Thyroid gland (tissue), 4 donors: ENCODE results near the gene BTBD19. TPM values are rescaled to one million over a fixed set of nuclear protein-coding genes. Genes with fewer than 3 reads are reported as not detected.
A peak's percentile ranks its signal among the peaks of the same experiment; 100 is the strongest.

Source experiments
- small RNA-seq: library from RNA; depleted of rRNA; stranded (forward); fragments of <200 nt; gene quantifications from one replicate; pipeline ENCODE3, GENCODE V24; 2016
- total RNA-seq, 4 donors: library from RNA; depleted of rRNA; stranded (reverse); fragments of >200 nt; gene quantifications; one replicate each; pipeline ENCODE4 v1.2.3, GENCODE V29; 2016

The BTBD19 gene
- total RNA-seq, 4 donors from 2014 or later, result 7.3 to 14.9 (median 9.2) TPM

Small RNAs within 50 kb of the gene (small RNA-seq; reads per million reads assigned to genes)
- gene AL136380.1 (not detected), gene SNORD38A (349 reads per million, percentile 98 among the genes with 10 or more reads in this experiment), gene SNORD38B (not detected), gene SNORD46 (2,563 reads per million, percentile 99 among the genes with 10 or more reads in this experiment), gene SNORD55 (not detected)

Other genes with a start within 250 kb of the BTBD19 start
- 10 to 100 TPM in 1 of 4 donors, 1 to 10 TPM in 3; 3.9 to 10.4 (median 8.0) TPM for gene TMEM53, start 134.0 kb upstream of the BTBD19 start, total RNA-seq
- gene ARMH1, start 133.8 kb upstream of the BTBD19 start, total RNA-seq, result 1 to 10 TPM in 2 of 4 donors, not detected in 2; 1.3 to 1.9 TPM
- gene RNU5D-1, start 77.4 kb upstream of the BTBD19 start, total RNA-seq, result not detected
- gene KIF2C, start 68.7 kb upstream of the BTBD19 start, total RNA-seq, result 1 to 10 TPM in 2 of 4 donors, under 1 TPM in 2; 0.63 to 1.2 (median 1.0) TPM
- gene RPS8, start 33.0 kb upstream of the BTBD19 start, total RNA-seq, result 1,000 to 10,000 TPM; 1,167 to 2,709 (median 1,595) TPM
- under 1 TPM in 2 of 4 donors, not detected in 2; 0.42 to 0.56 TPM for gene BEST4, start 20.4 kb upstream of the BTBD19 start, total RNA-seq
- gene PLK3, start 8.1 kb upstream of the BTBD19 start, total RNA-seq, result 10 to 100 TPM in 3 of 4 donors, 1 to 10 TPM in 1; 7.4 to 18.4 (median 13.6) TPM
- 1 to 10 TPM in 1 of 4 donors, under 1 TPM in 1, not detected in 2; 0.67 to 1.0 TPM for gene DYNLT4, start 1.2 kb upstream of the BTBD19 start, total RNA-seq
- gene PTCH2, start 34.7 kb downstream of the BTBD19 start, total RNA-seq, result 1 to 10 TPM in 1 of 4 donors, under 1 TPM in 3; 0.15 to 1.0 (median 0.52) TPM
- 10 to 100 TPM; 16.9 to 21.3 (median 19.2) TPM for gene EIF2B3, start 178.1 kb downstream of the BTBD19 start, total RNA-seq
- 10 to 100 TPM; 30.8 to 42.6 (median 38.1) TPM for gene HECTD3, start 202.8 kb downstream of the BTBD19 start, total RNA-seq
- gene UROD, start 203.7 kb downstream of the BTBD19 start, total RNA-seq, result 100 to 1,000 TPM in 2 of 4 donors, 10 to 100 TPM in 2; 94.5 to 137 (median 99.3) TPM